HEK293T (cell line): ENCODE results near the gene RETREG3.

Experiments used
- CTCF ChIA-PET: fragments of 350-600 bp; formaldehyde crosslinking; extraction: SDS; loops from one replicate; lab custom pipeline; 2021; ENCODE audit warnings: antibody characterized with exemption, inconsistent platforms; lab: Yijun Ruan, JAX
- POLR2A ChIA-PET: fragments of 350-600 bp; formaldehyde crosslinking; extraction: SDS; loops from one replicate; lab custom pipeline; 2020; ENCODE audit warnings: antibody characterized with exemption, inconsistent platforms; lab: Yijun Ruan, JAX
- DNase-seq: peaks from one replicate; pipeline ENCODE4 v3.0.0; 2012; ENCODE audit warnings: mixed read lengths; ENCODE audit errors: extremely low spot score
- ARNT ChIP-seq: fragments of 450-650 bp; IDR thresholded peaks from 2 replicates; pipeline ENCODE4 v1.6.1; 2017; ENCODE audit warnings: mild to moderate bottlenecking
- BHLHE40 ChIP-seq: fragments of 450-650 bp; IDR thresholded peaks from 2 replicates; pipeline ENCODE4 v1.6.1; 2016; ENCODE audit warnings: mild to moderate bottlenecking, moderate library complexity, borderline replicate concordance
- CTBP1 ChIP-seq: fragments of 450-650 bp; IDR thresholded peaks from 2 replicates; pipeline ENCODE4 v1.6.1; 2016; ENCODE audit warnings: borderline replicate concordance
- ELF4 ChIP-seq: fragments of 450-650 bp; IDR thresholded peaks from 2 replicates; pipeline ENCODE4 v1.6.1; 2017; ENCODE audit warnings: antibody characterized with exemption
- FOXA1 ChIP-seq: fragments of 450-650 bp; IDR thresholded peaks from 2 replicates; pipeline ENCODE4 v1.6.1; 2016; ENCODE audit warnings: mild to moderate bottlenecking
- FOXK2 ChIP-seq: fragments of 450-650 bp; IDR thresholded peaks from 2 replicates; pipeline ENCODE4 v1.6.1; 2016; ENCODE audit warnings: mild to moderate bottlenecking
- FOXM1 ChIP-seq: fragments of 450-650 bp; IDR thresholded peaks from 2 replicates; pipeline ENCODE4 v1.6.1; 2017; ENCODE audit warnings: mild to moderate bottlenecking, borderline replicate concordance
- HDGF ChIP-seq: fragments of 450-650 bp; IDR thresholded peaks from 2 replicates; pipeline ENCODE4 v1.6.1; 2017; ENCODE audit warnings: antibody characterized with exemption, borderline replicate concordance
- L3MBTL2 ChIP-seq: fragments of 450-650 bp; conservative IDR thresholded peaks from 2 replicates; pipeline ENCODE4 v1.6.1; 2016; ENCODE audit warnings: mild to moderate bottlenecking
- LEF1 ChIP-seq: fragments of 450-650 bp; IDR thresholded peaks from 2 replicates; pipeline ENCODE4 v1.6.1; 2017; ENCODE audit warnings: mild to moderate bottlenecking, borderline replicate concordance
- NFRKB ChIP-seq: fragments of 450-650 bp; IDR thresholded peaks from 2 replicates; pipeline ENCODE4 v1.6.1; 2016; ENCODE audit warnings: mild to moderate bottlenecking, moderate library complexity
- SP1 ChIP-seq: fragments of 450-650 bp; IDR thresholded peaks from 2 replicates; pipeline ENCODE4 v1.6.1; 2017
- SUZ12 ChIP-seq: fragments of 450-650 bp; IDR thresholded peaks from 2 replicates; pipeline ENCODE4 v1.6.1; 2016; ENCODE audit warnings: mild to moderate bottlenecking
- TARDBP ChIP-seq: fragments of 450-650 bp; IDR thresholded peaks from 2 replicates; pipeline ENCODE4 v1.6.1; 2016
- ZNF384 ChIP-seq: fragments of 450-650 bp; IDR thresholded peaks from 2 replicates; pipeline ENCODE4 v1.6.1; 2016
- TF ChIP-seq, protein P1 (sequence below): fragments of 450-650 bp; IDR thresholded peaks from 2 replicates; pipeline ENCODE4 v1.6.1; 2016

The RETREG3 gene

DNA sequence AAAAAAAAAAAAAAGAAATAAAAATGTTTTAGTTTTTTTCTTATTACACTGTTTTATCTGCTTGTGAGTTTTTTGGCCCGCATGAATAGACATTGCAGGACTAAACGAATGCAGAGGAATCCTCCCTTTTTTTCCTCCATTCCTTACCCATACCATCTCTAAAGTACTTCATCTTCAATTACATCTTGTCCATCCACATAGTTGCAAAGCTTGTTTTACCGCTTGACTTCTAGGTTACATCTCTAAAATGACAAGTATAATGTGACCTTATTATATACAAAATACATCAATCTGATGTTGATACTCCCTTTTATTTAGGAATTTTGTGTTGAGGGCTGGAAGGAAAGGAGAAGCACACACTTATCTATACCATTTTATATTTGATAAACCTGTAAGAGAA lies 12.8 kb downstream of the RETREG3 start:
- POLR2A ChIA-PET: no interaction called here
- no peak for DNase-seq
- TF ChIP-seq ARNT (no peak), FOXA1 (no peak), SUZ12 (no peak)
- CTCF ChIA-PET: interaction anchor here (0.6 kb wide), 1 partner anchor 1548 kb away, joined by 3 read pairs; no protein-coding TSS in a partner anchor

DNA sequence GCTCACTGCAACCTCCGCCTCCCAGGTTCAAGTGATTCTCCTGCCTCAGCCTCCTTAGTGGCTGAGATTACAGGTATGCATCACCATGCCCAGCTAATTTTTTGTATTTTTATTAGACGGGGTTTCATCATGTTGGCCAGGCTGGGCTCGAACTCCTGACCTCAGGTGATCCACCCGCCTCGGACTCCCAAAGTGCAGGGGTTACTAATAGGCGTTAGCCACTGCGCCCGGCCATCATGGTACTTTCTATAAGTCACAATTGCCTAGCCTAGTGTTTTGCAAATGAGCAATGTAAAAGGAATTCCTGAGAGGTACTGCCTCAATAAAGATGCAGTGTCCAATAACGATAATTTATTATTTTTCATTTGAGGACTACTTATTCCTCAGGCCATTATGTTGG lies 17.8 kb downstream of the RETREG3 start:
- ChIA-PET CTCF (interaction anchor here (1.1 kb wide), 1 partner anchor 13 kb away, joined by 6 read pairs; no protein-coding TSS in a partner anchor), POLR2A (interaction anchor here (0.6 to 3.2 kb wide), 2 partner anchors 18 to 22 kb away, joined by 4 to 12 read pairs; partner anchors contain the start of genes RETREG3 and TUBG1)
- no peak for DNase-seq
- TF ChIP-seq TARDBP (no peak), BHLHE40 (no peak)

DNA sequence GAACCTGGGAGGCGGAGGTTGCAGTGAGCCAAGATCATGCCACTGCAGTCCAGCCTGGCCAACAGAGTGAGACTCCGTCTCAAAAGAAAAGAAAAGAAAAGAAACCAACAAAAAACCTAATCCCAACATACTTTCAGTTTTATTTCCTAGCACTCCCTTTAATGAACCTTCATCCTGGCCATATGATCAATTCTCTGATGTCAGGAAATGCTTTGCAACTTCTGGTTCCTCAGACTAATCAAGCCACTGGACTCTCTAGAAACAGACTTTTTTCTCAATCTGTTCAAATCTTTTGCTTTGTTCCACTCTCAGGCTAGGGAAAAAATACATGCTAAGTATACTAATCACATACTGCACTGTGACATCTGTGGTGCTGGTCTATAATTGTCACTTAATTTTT lies 18.3 kb downstream of the RETREG3 start:
- DNase-seq: no peak
- TF ChIP-seq ELF4: no peak
- TF ChIP-seq L3MBTL2: no peak
- no peak for TF ChIP-seq SUZ12
- TF ChIP-seq FOXA1: no peak
- TF ChIP-seq HDGF: no peak
- TF ChIP-seq ZNF384: no peak
- no peak for TF ChIP-seq NFRKB
- TF ChIP-seq, protein P1, sequence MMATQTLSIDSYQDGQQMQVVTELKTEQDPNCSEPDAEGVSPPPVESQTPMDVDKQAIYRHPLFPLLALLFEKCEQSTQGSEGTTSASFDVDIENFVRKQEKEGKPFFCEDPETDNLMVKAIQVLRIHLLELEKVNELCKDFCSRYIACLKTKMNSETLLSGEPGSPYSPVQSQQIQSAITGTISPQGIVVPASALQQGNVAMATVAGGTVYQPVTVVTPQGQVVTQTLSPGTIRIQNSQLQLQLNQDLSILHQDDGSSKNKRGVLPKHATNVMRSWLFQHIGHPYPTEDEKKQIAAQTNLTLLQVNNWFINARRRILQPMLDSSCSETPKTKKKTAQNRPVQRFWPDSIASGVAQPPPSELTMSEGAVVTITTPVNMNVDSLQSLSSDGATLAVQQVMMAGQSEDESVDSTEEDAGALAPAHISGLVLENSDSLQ: no peak
- TF ChIP-seq SP1: no peak
- TF ChIP-seq FOXK2: no peak
- no peak for TF ChIP-seq FOXM1
- TF ChIP-seq TARDBP: no peak
- no peak for TF ChIP-seq LEF1
- TF ChIP-seq ARNT: no peak
- TF ChIP-seq BHLHE40: no peak
- ChIA-PET CTCF (interaction anchor here (1.1 kb wide), 1 partner anchor 12 kb away, joined by 6 read pairs; no protein-coding TSS in a partner anchor), POLR2A (interaction anchor here (1.0 kb wide), 1 partner anchor 18 kb away, joined by 6 read pairs; the partner anchor contains the start of genes RETREG3 and TUBG1)

DNA sequence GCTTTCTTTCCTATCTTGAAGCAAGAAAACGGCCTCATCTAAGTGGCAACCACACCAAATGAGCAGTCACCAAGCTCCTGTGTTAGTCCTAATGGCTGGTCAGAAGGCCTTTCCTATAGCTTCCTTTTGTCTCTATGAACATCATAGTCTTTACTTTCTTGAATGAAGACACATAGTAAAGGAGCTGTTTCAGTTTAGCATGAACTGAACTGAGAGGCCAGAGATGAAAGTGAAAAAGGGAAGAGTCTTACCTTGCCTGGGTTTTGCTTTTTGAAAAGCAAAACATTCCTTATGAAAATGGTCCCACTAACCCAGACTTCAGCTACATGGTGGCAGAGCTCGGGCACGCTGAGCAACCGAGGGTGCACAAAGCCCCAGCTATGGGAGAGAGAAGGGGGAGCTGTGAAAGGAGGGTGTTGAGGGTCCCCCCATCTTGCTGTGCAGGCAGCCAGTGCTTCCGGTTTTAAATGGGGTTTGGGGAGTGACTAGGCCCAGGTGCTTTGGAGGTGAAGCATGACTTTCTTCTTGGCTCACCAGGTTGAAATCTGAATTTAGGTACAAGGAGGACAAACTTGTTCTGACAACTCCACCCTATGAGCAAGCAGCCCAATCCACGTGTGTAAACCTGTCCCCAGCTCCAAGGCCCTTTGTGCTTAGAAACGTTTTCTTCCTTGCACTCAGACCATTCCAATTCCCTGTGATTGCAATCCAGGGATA lies 22.5 kb downstream of the RETREG3 start:
- ChIA-PET POLR2A (interaction anchor here (0.8 to 2.2 kb wide), 3 partner anchors 21 to 50 kb away, joined by 3 to 11 read pairs (median 4); partner anchors contain the start of genes RETREG3 and TUBG1), CTCF (interaction anchor here (1.5 to 1.7 kb wide), 2 partner anchors 8 to 177 kb away, joined by 4 to 7 read pairs; no protein-coding TSS in a partner anchor)
- no peak for DNase-seq
- TF ChIP-seq NFRKB (no peak), TARDBP (no peak), LEF1 (no peak), HDGF (no peak), ARNT (no peak), FOXM1 (no peak), ZNF384 (no peak), BHLHE40 (no peak), FOXA1 (no peak), CTBP1 (no peak), FOXK2 (no peak)
- TF ChIP-seq, protein P1: no peak

DNA sequence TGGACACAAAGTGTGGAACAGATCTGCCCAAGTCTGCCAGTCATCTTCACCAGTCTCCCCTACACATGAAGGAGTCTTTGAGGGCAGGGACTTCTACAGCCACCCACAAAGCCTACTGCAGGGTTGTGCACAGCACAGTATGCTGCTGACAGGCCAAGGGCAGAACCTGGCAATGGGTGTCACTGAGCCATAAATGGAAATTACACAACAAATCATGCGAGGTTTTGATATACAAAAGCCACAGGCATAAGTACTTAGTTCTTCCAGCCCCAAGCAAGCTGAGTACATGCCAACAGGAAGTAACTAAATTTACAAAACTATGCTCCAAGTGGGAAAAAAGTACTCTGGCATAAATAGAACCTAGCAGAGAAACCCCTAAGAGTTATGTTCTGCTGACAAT lies 23.8 kb downstream of the RETREG3 start:
- no peak for DNase-seq
- POLR2A ChIA-PET: interaction anchor here (1.0 to 1.4 kb wide), 2 partner anchors 23 to 24 kb away, joined by 3 to 4 read pairs; partner anchors contain the start of genes RETREG3 and TUBG1
- CTCF ChIA-PET: no interaction called here
- TF ChIP-seq SP1 (no peak), SUZ12 (no peak), CTBP1 (no peak), FOXA1 (no peak), ZNF384 (no peak)

DNA sequence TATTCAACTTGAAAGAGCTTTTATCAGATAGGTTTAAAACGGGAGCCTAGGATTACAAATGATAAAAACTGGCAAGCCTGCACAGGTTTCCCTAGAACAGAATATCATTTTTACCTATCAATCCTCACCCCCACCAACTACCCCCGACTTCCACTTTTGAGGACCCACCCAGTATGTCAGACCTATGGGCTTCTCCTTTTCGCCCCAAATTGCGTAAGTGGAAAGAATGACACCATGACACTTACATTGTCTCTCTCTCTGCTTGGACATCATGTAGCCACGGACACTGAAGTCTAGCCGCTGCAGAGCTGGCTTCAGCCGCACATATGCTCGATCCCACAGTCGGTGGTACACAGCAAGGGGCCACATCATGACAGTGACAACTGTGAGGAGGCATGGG lies 24.3 kb downstream of the RETREG3 start:
- no peak for DNase-seq
- no peak for TF ChIP-seq ZNF384
- TF ChIP-seq FOXM1: no peak
- no peak for TF ChIP-seq CTBP1
- TF ChIP-seq BHLHE40: no peak
- no peak for TF ChIP-seq SP1
- TF ChIP-seq L3MBTL2: no peak
- no peak for TF ChIP-seq ELF4
- no peak for TF ChIP-seq SUZ12
- TF ChIP-seq, protein P1: no peak
- no peak for TF ChIP-seq LEF1
- no peak for TF ChIP-seq HDGF
- no peak for TF ChIP-seq FOXA1
- TF ChIP-seq ARNT: no peak
- TF ChIP-seq FOXK2: no peak
- TF ChIP-seq TARDBP: no peak
- POLR2A ChIA-PET: no interaction called here
- CTCF ChIA-PET: no interaction called here
